Panc1 (cell line): Measurements from ENCODE around the gene SLC25A29. TPM values are rescaled to one million over a fixed set of nuclear protein-coding genes. Genes with fewer than 3 reads are reported as not detected.

Experiments
- ATAC-seq: fragments of 200-7000 bp; cut with Tn5 transposase; 2 replicates; pipeline ENCODE4 v1.9.1; 2020; ENCODE audit warnings: mild to moderate bottlenecking, moderate library complexity
- BruUV-seq: library from RNA; stranded (reverse); fragments of 400-500 nt; replicated peaks from 2 replicates; lab custom pipeline; 2021; lab: Mats Ljungman, UMichigan
- CTCF ChIA-PET: fragments of 300-600 bp; sonication (Branson Sonifier 250); formaldehyde crosslinking; loops from one replicate; lab custom pipeline; 2022; ENCODE audit warnings: antibody characterized with exemption; lab: Charles Lee
- POLR2A ChIA-PET: fragments of 300-600 bp; sonication (Branson Sonifier 250); formaldehyde crosslinking; loops from one replicate; lab custom pipeline; 2022; ENCODE audit warnings: antibody characterized with exemption; lab: Charles Lee
- DNase-seq: peaks from one replicate; pipeline ENCODE4 v3.0.0-alpha.2; 2010; ENCODE audit warnings: low read depth, low spot score
- H3K27ac ChIP-seq: 2 replicates; pipeline ENCODE4 v1.5.1; 2011; ENCODE audit warnings: mild to moderate bottlenecking, low read length, inconsistent platforms
- H3K27me3 ChIP-seq: fragments of 200-500 bp; sonication (Bioruptor generic); 2 replicates; pipeline ENCODE4 v1.6.0; 2014; ENCODE audit warnings: low read length, inconsistent platforms; ENCODE audit not compliant: control insufficient read depth, insufficient read depth
- H3K36me3 ChIP-seq: fragments of 200-500 bp; sonication (Bioruptor generic); 2 replicates; pipeline ENCODE4 v1.5.1; 2014; ENCODE audit warnings: inconsistent platforms, mild to moderate bottlenecking, low read length, moderate library complexity; ENCODE audit not compliant: control insufficient read depth, insufficient read depth
- H3K4me1 ChIP-seq: 2 replicates; pipeline ENCODE4 v1.5.1; 2011; ENCODE audit warnings: inconsistent platforms, mild to moderate bottlenecking, low read length, moderate library complexity; ENCODE audit not compliant: control insufficient read depth, insufficient read depth
- H3K4me3 ChIP-seq, 2 experiments: 2 replicates each; pipeline ENCODE4 v1.5.1; 2011 to 2012; ENCODE audit warnings: low read depth in 2 of 2, low read length in 2 of 2, mild to moderate bottlenecking in 2 of 2, inconsistent platforms in 1 of 2, moderate library complexity in 1 of 2
- H3K9me3 ChIP-seq: fragments of 200-500 bp; sonication (Bioruptor generic); 2 replicates; pipeline ENCODE4 v1.5.1; 2014; ENCODE audit warnings: low read depth, mild to moderate bottlenecking, inconsistent platforms, low read length, moderate library complexity; ENCODE audit not compliant: control insufficient read depth, insufficient read depth
- CTCF ChIP-seq: fragments of 450-650 bp; IDR thresholded peaks from 2 replicates; pipeline ENCODE4 v1.5.1; 2017; ENCODE audit warnings: mild to moderate bottlenecking
- POLR2AphosphoS5 ChIP-seq: IDR thresholded peaks from 2 replicates; pipeline ENCODE4 v1.6.1; 2012; ENCODE audit warnings: mild to moderate bottlenecking, low read depth, low read length, moderate library complexity
- REST ChIP-seq, 2 experiments: IDR thresholded peaks; 2 replicates each; pipeline ENCODE4 v1.6.1; 2011 to 2012; ENCODE audit warnings: low read depth in 2 of 2, control low read depth in 1 of 2, low read length in 1 of 2, mild to moderate bottlenecking in 1 of 2, moderate library complexity in 1 of 2; ENCODE audit not compliant: insufficient read depth in 1 of 2
- SIN3A ChIP-seq: IDR thresholded peaks from 2 replicates; pipeline ENCODE4 v1.6.1; 2012; ENCODE audit warnings: low read depth, mild to moderate bottlenecking, low read length, moderate library complexity, borderline replicate concordance; ENCODE audit not compliant: insufficient read depth
- TCF7L2 ChIP-seq: IDR thresholded peaks from 2 replicates; pipeline ENCODE4 v1.6.1; 2011; ENCODE audit warnings: mild to moderate bottlenecking, low read depth, low read length, inconsistent platforms
- in situ Hi-C: cut with HindIII; loops from 2 replicates; pipeline ENCODE4 v1.10.0; 2016; ENCODE audit warnings: low sequenced_read_pairs, low pct_unique_long_range_greater_than_20kb
- intact Hi-C: fragments of 100-400 bp; cut with micrococcal nuclease; formaldehyde crosslinking; loops from one replicate; pipeline ENCODE4 v1.10.0; 2022; ENCODE audit not compliant: unreplicated experiment
- total RNA-seq: library from RNA; stranded (reverse); gene quantifications from one replicate; pipeline ENCODE4 v1.2.1, GENCODE V29; 2021; ENCODE audit not compliant: unreplicated experiment

Gene SLC25A29
- total RNA-seq, 1 experiment from 2014 or later = 33.6 TPM

DNA sequence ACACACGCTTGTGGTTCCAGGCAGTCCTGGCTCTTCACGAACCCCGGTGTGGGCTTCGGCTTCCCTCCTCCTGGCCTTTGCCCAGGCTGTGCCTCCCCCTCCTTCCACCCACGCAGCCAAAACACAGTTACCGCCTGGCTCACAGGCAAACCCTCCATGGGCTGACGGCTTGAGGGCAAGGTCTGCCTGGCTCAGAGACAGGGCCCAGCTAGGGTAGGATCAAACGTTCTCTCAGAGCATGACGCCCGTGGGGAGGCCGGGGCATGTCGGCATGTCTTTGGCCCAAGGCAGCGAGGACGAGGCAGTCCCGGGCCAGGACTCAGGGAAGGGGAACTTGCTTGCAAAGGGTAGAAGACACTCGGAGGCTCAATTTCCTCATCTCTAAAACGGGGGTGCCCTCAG lies 19.0 kb upstream of the SLC25A29 start:
- H3K9me3 ChIP-seq = no peaks in the 10 kb centered on the region
- no peak overlapping the region for H3K27ac ChIP-seq
- H3K27me3 ChIP-seq = no peaks in the 10 kb centered on the region
- ATAC-seq (no peak), DNase-seq (no peak)
- BruUV-seq = no TSS peak
- H3K36me3 ChIP-seq = no peaks in the 10 kb centered on the region
- ChIA-PET POLR2A (no interaction called here), CTCF (no interaction called here)
- no peaks in the 10 kb centered on the region for H3K4me1 ChIP-seq
- intact Hi-C loops (no loop called here), in situ Hi-C loops (no loop called here)
- TF ChIP-seq TCF7L2 (no peak), POLR2AphosphoS5 (no peak), REST (IDR thresholded peaks at IDR 0.05; ENCODE audit: insufficient read depth in 1 of 2, low read depth in 2 of 2, low read length in 1 of 2) (no peak), SIN3A (no peak), CTCF (no peak)
- no peak overlapping the region for H3K4me3 ChIP-seq

GRCh38 chr14:100323942-100324307 lies 17.7 kb upstream of the SLC25A29 start:
- Histone ChIP-seq H3K4me1 (no peaks in the 10 kb centered on the region), H3K9me3 (no peaks in the 10 kb centered on the region), H3K27ac (no peak overlapping the region), H3K4me3 (no peak overlapping the region), H3K36me3 (no peaks in the 10 kb centered on the region), H3K27me3 (no peaks in the 10 kb centered on the region)
- BruUV-seq = no TSS peak
- intact Hi-C loops = no loop called here
- POLR2A ChIA-PET = no interaction called here
- CTCF ChIA-PET = no interaction called here
- no peak for TF ChIP-seq REST (IDR thresholded peaks at IDR 0.05; ENCODE audit: insufficient read depth in 1 of 2, low read depth in 2 of 2, low read length in 1 of 2)
- no peak for TF ChIP-seq TCF7L2
- TF ChIP-seq CTCF = no peak
- no peak for TF ChIP-seq POLR2AphosphoS5
- TF ChIP-seq SIN3A = no peak
- no peak for ATAC-seq
- in situ Hi-C loops = no loop called here
- DNase-seq = no peak
